HepG2 (cell line): Measurements from ENCODE around the gene GALR2. TPM values are rescaled to one million over a fixed set of nuclear protein-coding genes. Genes with fewer than 3 reads are reported as not detected.

Experiments used
- AGO1 ChIP-seq: fragments of 200-400 bp; formaldehyde crosslinking; IDR thresholded peaks from 2 replicates; pipeline ENCODE4 v1.6.1; 2017; ENCODE audit warnings: mild to moderate bottlenecking, low read depth, low read length, moderate library complexity; ENCODE audit not compliant: poor library complexity, severe bottlenecking
- AGO2 ChIP-seq: fragments of 200-400 bp; formaldehyde crosslinking; optimal IDR thresholded peaks from 2 replicates; pipeline ENCODE3; 2017; ENCODE audit warnings: mild to moderate bottlenecking, low read depth, low read length, moderate library complexity
- BRD4 ChIP-seq: sonication (generic); formaldehyde crosslinking; IDR thresholded peaks from 2 replicates; pipeline ENCODE4 v1.4.0; 2020; ENCODE audit warnings: missing genetic modification reagents
- CCDC6 ChIP-seq: sonication (generic); formaldehyde crosslinking; IDR thresholded peaks from 2 replicates; pipeline ENCODE4 v1.8.1; 2022; ENCODE audit warnings: mild to moderate bottlenecking, missing genetic modification reagents, moderate library complexity
- EEA1 ChIP-seq: sonication (generic); formaldehyde crosslinking; IDR thresholded peaks from 2 replicates; pipeline ENCODE4 v1.5.1; 2020; ENCODE audit warnings: mild to moderate bottlenecking, missing genetic modification reagents, borderline replicate concordance
- IKZF1 ChIP-seq: fragments of 450-650 bp; IDR thresholded peaks from 2 replicates; pipeline ENCODE4 v1.7.1; 2016
- KLF6 ChIP-seq: IDR thresholded peaks from 2 replicates; pipeline ENCODE4 v1.8.0; 2016; ENCODE audit warnings: missing biosample characterization, missing genetic modification reagents
- KLF9 ChIP-seq: IDR thresholded peaks from 2 replicates; pipeline ENCODE4 v1.6.1; 2016; ENCODE audit warnings: low read depth
- NR2F2 ChIP-seq: IDR thresholded peaks from 2 replicates; pipeline ENCODE4 v1.6.1; 2012; ENCODE audit warnings: low read depth, inconsistent platforms, borderline replicate concordance
- PHF8 ChIP-seq: sonication (generic); formaldehyde crosslinking; IDR thresholded peaks from 2 replicates; pipeline ENCODE4 v1.5.0; 2020; ENCODE audit warnings: missing genetic modification reagents
- RNF2 ChIP-seq: fragments of 450-650 bp; conservative IDR thresholded peaks from 2 replicates; pipeline ENCODE4 v1.6.1; 2016; ENCODE audit warnings: low read depth
- SATB2 ChIP-seq: sonication (generic); formaldehyde crosslinking; IDR thresholded peaks from 2 replicates; pipeline ENCODE4 v1.5.0; 2020; ENCODE audit warnings: missing genetic modification reagents
- TARDBP ChIP-seq: sonication (generic); formaldehyde crosslinking; IDR thresholded peaks from 2 replicates; pipeline ENCODE4 v1.8.0; 2022; ENCODE audit warnings: mild to moderate bottlenecking, missing genetic modification reagents
- TCF12 ChIP-seq, 2 experiments: fragments of 450-650 bp in 1 of 2; sonication (generic) in 1 of 2; formaldehyde crosslinking in 1 of 2; IDR thresholded peaks; 2 replicates each; pipeline versions ENCODE4 v1.6.1 to v1.8.0; 2017 to 2022; ENCODE audit warnings: antibody characterized with exemption in 1 of 2, mild to moderate bottlenecking in 1 of 2, missing genetic modification reagents in 1 of 2, moderate library complexity in 1 of 2
- ZFP36 ChIP-seq: fragments of 150-350 bp; IDR thresholded peaks from 2 replicates; pipeline ENCODE4 v1.6.1; 2018; ENCODE audit warnings: borderline replicate concordance, low read length, low read depth; ENCODE audit not compliant: partially characterized antibody
- ZNF451 ChIP-seq: sonication (generic); formaldehyde crosslinking; IDR thresholded peaks from 2 replicates; pipeline ENCODE4 v1.5.0; 2020; ENCODE audit warnings: mild to moderate bottlenecking, missing genetic modification reagents
- ZNF703 ChIP-seq: sonication (generic); formaldehyde crosslinking; IDR thresholded peaks from 2 replicates; pipeline ENCODE4 v1.5.1; 2020; ENCODE audit warnings: missing genetic modification reagents, mild to moderate bottlenecking, moderate library complexity, borderline replicate concordance
- polyA plus RNA-seq, 8 experiments: library from polyadenylated mRNA; depleted of rRNA in 3 of 8; stranded (reverse) in 7 of 8; unstranded in 1 of 8; fragments of >200 nt; fragmentation: Illumina TruSeq in 4 of 8; extraction: Trizol in 4 of 8; gene quantifications; 2 replicates each; pipeline versions ENCODE4 v1.2.1 to v1.2.3, GENCODE V29; 2011 to 2016; ENCODE audit warnings: low read depth in 4 of 8, missing spikeins in 1 of 8, mixed read lengths in 1 of 8; ENCODE audit not compliant: insufficient read depth in 1 of 8
- total RNA-seq, 5 experiments: library from RNA; depleted of rRNA; stranded (reverse); fragments of >200 nt; fragmentation: Illumina TruSeq; extraction: Trizol; gene quantifications; 2 replicates each; pipeline ENCODE4 v1.2.3, GENCODE V29; 2016; ENCODE audit warnings: low read depth in 1 of 5
- TF ChIP-seq, protein P1 (sequence below): sonication (generic); formaldehyde crosslinking; IDR thresholded peaks from 2 replicates; pipeline ENCODE4 v1.5.1; 2020; ENCODE audit warnings: missing genetic modification reagents, mild to moderate bottlenecking, borderline replicate concordance
- TF ChIP-seq, protein P2 (sequence below): sonication (generic); formaldehyde crosslinking; IDR thresholded peaks from 2 replicates; pipeline ENCODE4 v1.4.0; 2020; ENCODE audit warnings: missing genetic modification reagents
- TF ChIP-seq, protein P3 (sequence below): sonication (generic); formaldehyde crosslinking; conservative IDR thresholded peaks from 2 replicates; pipeline ENCODE4 v1.4.0; 2020; ENCODE audit warnings: missing genetic modification reagents
- TF ChIP-seq, protein P4 (sequence below): sonication (generic); formaldehyde crosslinking; IDR thresholded peaks from 2 replicates; pipeline ENCODE4 v1.4.0; 2020; ENCODE audit warnings: mild to moderate bottlenecking, missing genetic modification reagents
- TF ChIP-seq, protein P5 (sequence below): sonication (generic); formaldehyde crosslinking; IDR thresholded peaks from 2 replicates; pipeline ENCODE4 v1.9.0; 2021; ENCODE audit warnings: missing genetic modification reagents, borderline replicate concordance

The GALR2 gene
- total and polyA plus RNA-seq, 2 of the 13 experiments (the other 11 are each of a cell fraction or from before 2014, with no cell fraction given), result 0.48 to 0.58 TPM

DNA sequence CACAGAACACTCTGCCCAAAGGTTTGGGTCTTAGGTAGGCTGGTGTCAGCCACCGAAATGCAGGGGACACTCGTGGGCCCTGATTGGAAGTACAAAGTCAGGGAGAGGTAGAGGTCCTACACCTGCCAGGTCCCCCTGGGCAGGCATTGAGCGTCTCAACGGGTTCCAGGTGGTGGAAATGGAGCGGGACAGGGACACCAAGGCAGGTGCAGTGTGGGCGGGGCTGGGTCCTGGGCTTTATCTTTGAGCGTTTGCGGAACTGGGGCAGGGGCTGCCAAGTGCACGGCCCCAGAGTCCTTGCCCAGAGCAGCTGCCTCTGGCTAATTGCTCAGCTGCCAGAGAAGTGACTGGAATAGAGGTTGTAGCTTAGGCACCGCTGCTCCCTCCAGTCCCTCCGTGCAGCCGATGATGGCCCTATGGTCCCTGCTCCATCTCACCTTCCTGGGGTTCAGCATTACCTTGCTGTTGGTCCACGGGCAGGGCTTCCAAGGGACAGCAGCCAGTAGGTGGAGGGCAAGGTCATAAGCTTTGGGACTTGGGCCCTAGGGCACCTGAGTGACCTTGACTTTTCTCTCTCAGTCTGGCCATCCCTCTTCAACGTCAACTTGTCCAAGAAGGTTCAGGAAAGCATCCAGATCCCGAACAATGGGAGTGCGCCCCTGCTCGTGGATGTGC, 4.4 kb downstream of the GALR2 start, which contains the start of gene ZACN (continued):
- peak; percentile 57; the same call in 1 of the 2 replicates for TF ChIP-seq EEA1 (CRISPR knock-in tag)
- no peak for TF ChIP-seq RNF2
- TF ChIP-seq TCF12 (IDR thresholded peaks at IDR 0.05), result no peak
- 0 out of 2 replicates have a peak, but pooled peaks have one; percentile 26 for TF ChIP-seq TCF12 (CRISPR knock-in tag; IDR thresholded peaks at IDR 0.05)
- TF ChIP-seq AGO2, result peak; percentile 40
- TF ChIP-seq, protein P1, sequence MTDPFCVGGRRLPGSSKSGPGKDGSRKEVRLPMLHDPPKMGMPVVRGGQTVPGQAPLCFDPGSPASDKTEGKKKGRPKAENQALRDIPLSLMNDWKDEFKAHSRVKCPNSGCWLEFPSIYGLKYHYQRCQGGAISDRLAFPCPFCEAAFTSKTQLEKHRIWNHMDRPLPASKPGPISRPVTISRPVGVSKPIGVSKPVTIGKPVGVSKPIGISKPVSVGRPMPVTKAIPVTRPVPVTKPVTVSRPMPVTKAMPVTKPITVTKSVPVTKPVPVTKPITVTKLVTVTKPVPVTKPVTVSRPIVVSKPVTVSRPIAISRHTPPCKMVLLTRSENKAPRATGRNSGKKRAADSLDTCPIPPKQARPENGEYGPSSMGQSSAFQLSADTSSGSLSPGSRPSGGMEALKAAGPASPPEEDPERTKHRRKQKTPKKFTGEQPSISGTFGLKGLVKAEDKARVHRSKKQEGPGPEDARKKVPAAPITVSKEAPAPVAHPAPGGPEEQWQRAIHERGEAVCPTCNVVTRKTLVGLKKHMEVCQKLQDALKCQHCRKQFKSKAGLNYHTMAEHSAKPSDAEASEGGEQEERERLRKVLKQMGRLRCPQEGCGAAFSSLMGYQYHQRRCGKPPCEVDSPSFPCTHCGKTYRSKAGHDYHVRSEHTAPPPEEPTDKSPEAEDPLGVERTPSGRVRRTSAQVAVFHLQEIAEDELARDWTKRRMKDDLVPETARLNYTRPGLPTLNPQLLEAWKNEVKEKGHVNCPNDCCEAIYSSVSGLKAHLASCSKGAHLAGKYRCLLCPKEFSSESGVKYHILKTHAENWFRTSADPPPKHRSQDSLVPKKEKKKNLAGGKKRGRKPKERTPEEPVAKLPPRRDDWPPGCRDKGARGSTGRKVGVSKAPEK (CRISPR knock-in tag), result no peak
- no peak; the same call in 1 of the 2 replicates for TF ChIP-seq ZNF703 (CRISPR knock-in tag)
- TF ChIP-seq PHF8 (CRISPR knock-in tag), result 0 out of 2 replicates have a peak, but pooled peaks have one; percentile 11
- peak; percentile 93 for TF ChIP-seq AGO1
- no peak for TF ChIP-seq TARDBP
- TF ChIP-seq, protein P2, sequence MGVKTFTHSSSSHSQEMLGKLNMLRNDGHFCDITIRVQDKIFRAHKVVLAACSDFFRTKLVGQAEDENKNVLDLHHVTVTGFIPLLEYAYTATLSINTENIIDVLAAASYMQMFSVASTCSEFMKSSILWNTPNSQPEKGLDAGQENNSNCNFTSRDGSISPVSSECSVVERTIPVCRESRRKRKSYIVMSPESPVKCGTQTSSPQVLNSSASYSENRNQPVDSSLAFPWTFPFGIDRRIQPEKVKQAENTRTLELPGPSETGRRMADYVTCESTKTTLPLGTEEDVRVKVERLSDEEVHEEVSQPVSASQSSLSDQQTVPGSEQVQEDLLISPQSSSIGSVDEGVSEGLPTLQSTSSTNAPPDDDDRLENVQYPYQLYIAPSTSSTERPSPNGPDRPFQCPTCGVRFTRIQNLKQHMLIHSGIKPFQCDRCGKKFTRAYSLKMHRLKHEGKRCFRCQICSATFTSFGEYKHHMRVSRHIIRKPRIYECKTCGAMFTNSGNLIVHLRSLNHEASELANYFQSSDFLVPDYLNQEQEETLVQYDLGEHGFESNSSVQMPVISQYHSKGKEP (CRISPR knock-in tag), result no peak
- no peak for TF ChIP-seq SATB2
- TF ChIP-seq, protein P3, sequence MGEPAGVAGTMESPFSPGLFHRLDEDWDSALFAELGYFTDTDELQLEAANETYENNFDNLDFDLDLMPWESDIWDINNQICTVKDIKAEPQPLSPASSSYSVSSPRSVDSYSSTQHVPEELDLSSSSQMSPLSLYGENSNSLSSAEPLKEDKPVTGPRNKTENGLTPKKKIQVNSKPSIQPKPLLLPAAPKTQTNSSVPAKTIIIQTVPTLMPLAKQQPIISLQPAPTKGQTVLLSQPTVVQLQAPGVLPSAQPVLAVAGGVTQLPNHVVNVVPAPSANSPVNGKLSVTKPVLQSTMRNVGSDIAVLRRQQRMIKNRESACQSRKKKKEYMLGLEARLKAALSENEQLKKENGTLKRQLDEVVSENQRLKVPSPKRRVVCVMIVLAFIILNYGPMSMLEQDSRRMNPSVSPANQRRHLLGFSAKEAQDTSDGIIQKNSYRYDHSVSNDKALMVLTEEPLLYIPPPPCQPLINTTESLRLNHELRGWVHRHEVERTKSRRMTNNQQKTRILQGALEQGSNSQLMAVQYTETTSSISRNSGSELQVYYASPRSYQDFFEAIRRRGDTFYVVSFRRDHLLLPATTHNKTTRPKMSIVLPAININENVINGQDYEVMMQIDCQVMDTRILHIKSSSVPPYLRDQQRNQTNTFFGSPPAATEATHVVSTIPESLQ (CRISPR knock-in tag), result no peak
- 0 out of 2 replicates have a peak, but pooled peaks have one; percentile 55 for TF ChIP-seq CCDC6 (CRISPR knock-in tag)
- TF ChIP-seq KLF6, result no peak
- TF ChIP-seq, protein P4, sequence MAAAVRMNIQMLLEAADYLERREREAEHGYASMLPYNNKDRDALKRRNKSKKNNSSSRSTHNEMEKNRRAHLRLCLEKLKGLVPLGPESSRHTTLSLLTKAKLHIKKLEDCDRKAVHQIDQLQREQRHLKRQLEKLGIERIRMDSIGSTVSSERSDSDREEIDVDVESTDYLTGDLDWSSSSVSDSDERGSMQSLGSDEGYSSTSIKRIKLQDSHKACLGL, result 0 out of 2 replicates have a peak, but pooled peaks have one; percentile 2
- no peak for TF ChIP-seq IKZF1
- TF ChIP-seq NR2F2, result no peak
- TF ChIP-seq ZNF451 (CRISPR knock-in tag), result no peak
- TF ChIP-seq KLF9 (CRISPR knock-in tag), result no peak
- TF ChIP-seq, protein P5, sequence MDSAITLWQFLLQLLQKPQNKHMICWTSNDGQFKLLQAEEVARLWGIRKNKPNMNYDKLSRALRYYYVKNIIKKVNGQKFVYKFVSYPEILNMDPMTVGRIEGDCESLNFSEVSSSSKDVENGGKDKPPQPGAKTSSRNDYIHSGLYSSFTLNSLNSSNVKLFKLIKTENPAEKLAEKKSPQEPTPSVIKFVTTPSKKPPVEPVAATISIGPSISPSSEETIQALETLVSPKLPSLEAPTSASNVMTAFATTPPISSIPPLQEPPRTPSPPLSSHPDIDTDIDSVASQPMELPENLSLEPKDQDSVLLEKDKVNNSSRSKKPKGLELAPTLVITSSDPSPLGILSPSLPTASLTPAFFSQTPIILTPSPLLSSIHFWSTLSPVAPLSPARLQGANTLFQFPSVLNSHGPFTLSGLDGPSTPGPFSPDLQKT (CRISPR knock-in tag), result no peak
- TF ChIP-seq BRD4 (CRISPR knock-in tag), result no peak
- no peak for TF ChIP-seq ZFP36
